K562 (cell line): ENCODE results near the gene PKLR. TPM values are rescaled to one million over a fixed set of nuclear protein-coding genes. Genes with fewer than 3 reads are reported as not detected.
A peak's percentile ranks its signal among the peaks of the same experiment; 100 is the strongest.

Source experiments
- CBX3 ChIP-seq, 2 experiments: IDR thresholded peaks; 1 replicate in 1 of 2; 2 replicates in 1 of 2; pipeline ENCODE4 v1.6.1; 2012; ENCODE audit warnings: inconsistent platforms in 2 of 2, low read length in 2 of 2, borderline replicate concordance in 1 of 2, control low read depth in 1 of 2
- EP400 ChIP-seq: fragments of 450-650 bp; IDR thresholded peaks from 2 replicates; pipeline ENCODE4 v1.6.1; 2017; ENCODE audit warnings: antibody characterized with exemption, mild to moderate bottlenecking, moderate library complexity
- ESRRA ChIP-seq: fragments of 450-650 bp; IDR thresholded peaks from 2 replicates; pipeline ENCODE4 v1.6.1; 2014; ENCODE audit warnings: low read depth, mild to moderate bottlenecking, moderate library complexity, borderline replicate concordance
- FOSL1 ChIP-seq: fragments of 200-800 bp; sonication (Bioruptor generic); conservative IDR thresholded peaks from 2 replicates; pipeline ENCODE4 v1.6.1; 2016; ENCODE audit warnings: missing genetic modification characterization, missing compliant biosample characterization
- GABPB1 ChIP-seq: sonication (generic); formaldehyde crosslinking; IDR thresholded peaks from 2 replicates; pipeline ENCODE4 v1.8.0; 2022; ENCODE audit warnings: mild to moderate bottlenecking, missing genetic modification reagents
- POLR2AphosphoS5 ChIP-seq: IDR thresholded peaks from 2 replicates; pipeline ENCODE4 v1.6.1; 2011; ENCODE audit warnings: mild to moderate bottlenecking, low read depth, low read length, moderate library complexity; ENCODE audit not compliant: control insufficient read depth, insufficient read depth
- RAD51 ChIP-seq: fragments of 450-650 bp; IDR thresholded peaks from 2 replicates; pipeline ENCODE4 v1.7.1; 2016; ENCODE audit warnings: low read depth, mild to moderate bottlenecking, borderline replicate concordance
- RBM17 ChIP-seq: fragments of 200-400 bp; formaldehyde crosslinking; IDR thresholded peaks from 2 replicates; pipeline ENCODE4 v1.6.1; 2017; ENCODE audit warnings: low read depth, mild to moderate bottlenecking, low read length, borderline replicate concordance
- TCF7L2 ChIP-seq: fragments of 150-350 bp; IDR thresholded peaks from 2 replicates; pipeline ENCODE4 v1.6.1; 2016; ENCODE audit warnings: low read depth, mild to moderate bottlenecking, low read length, moderate library complexity
- ZNF239 ChIP-seq: fragments of 250-450 bp; sonication (Bioruptor Pico); IDR thresholded peaks from 2 replicates; pipeline ENCODE4 v1.4.0; 2020; ENCODE audit warnings: mild to moderate bottlenecking
- ZNF778 ChIP-seq: fragments of 450-650 bp; formaldehyde crosslinking; IDR thresholded peaks from 2 replicates; pipeline ENCODE4 v1.4.0; 2020; ENCODE audit warnings: mild to moderate bottlenecking, moderate library complexity
- polyA plus RNA-seq, 8 experiments: library from polyadenylated mRNA; depleted of rRNA in 4 of 8; stranded (reverse) in 5 of 8; unstranded in 3 of 8; fragments of >200 nt; fragmentation: Nextera tagmentation in 2 of 8; fragmentation: Illumina TruSeq in 1 of 8; extraction: Ambion mirVana in 2 of 8; extraction: Trizol in 1 of 8; gene quantifications; 2 replicates each; pipeline versions ENCODE4 v1.2.1 to v1.2.3, GENCODE V29; 2011 to 2014; ENCODE audit warnings: inconsistent platforms in 1 of 8, missing spikeins in 1 of 8
- total RNA-seq, 7 experiments: library from RNA; depleted of rRNA in 6 of 7; stranded (reverse); fragments of >200 nt in 6 of 7; fragmentation: Illumina TruSeq in 2 of 7; extraction: Trizol in 2 of 7; gene quantifications; 2 replicates each; pipeline versions ENCODE4 v1.2.1 to v1.2.3, GENCODE V29; 2011 to 2021; ENCODE audit warnings: low replicate concordance in 1 of 7
- TF ChIP-seq, protein P1 (sequence below): fragments of 250-450 bp; sonication (Bioruptor Pico); IDR thresholded peaks from 2 replicates; pipeline ENCODE4 v1.4.0; 2020
- TF ChIP-seq, protein P2 (sequence below): fragments of 200-800 bp; sonication (Bioruptor generic); IDR thresholded peaks from 2 replicates; pipeline ENCODE4 v1.6.1; 2017; ENCODE audit warnings: missing genetic modification characterization, missing compliant biosample characterization
- TF ChIP-seq, protein P3 (sequence below): fragments of 250-450 bp; sonication (Bioruptor Pico); IDR thresholded peaks from 2 replicates; pipeline ENCODE4 v1.4.0; 2020; ENCODE audit warnings: borderline replicate concordance
- TF ChIP-seq, protein P4 (sequence below), 3 experiments: fragments of 200-800 bp in 1 of 3; sonication (Bioruptor generic) in 1 of 3; sonication (generic) in 1 of 3; formaldehyde crosslinking in 1 of 3; IDR thresholded peaks; 2 replicates each; pipeline versions ENCODE4 v1.6.1 to v1.8.0; 2016 to 2022; ENCODE audit warnings: mild to moderate bottlenecking in 2 of 3, missing compliant biosample characterization in 2 of 3, missing genetic modification characterization in 2 of 3, missing genetic modification reagents in 1 of 3
- TF ChIP-seq, protein P5 (sequence below): sonication (generic); formaldehyde crosslinking; IDR thresholded peaks from 2 replicates; pipeline ENCODE4 v1.9.0; 2022; ENCODE audit warnings: mild to moderate bottlenecking, missing genetic modification reagents

The PKLR gene
- total and polyA plus RNA-seq, 9 of the 15 experiments (the other 6 are each of a cell fraction or from before 2014, with no cell fraction given): 10.7 to 78.4 (median 38.2) TPM

DNA sequence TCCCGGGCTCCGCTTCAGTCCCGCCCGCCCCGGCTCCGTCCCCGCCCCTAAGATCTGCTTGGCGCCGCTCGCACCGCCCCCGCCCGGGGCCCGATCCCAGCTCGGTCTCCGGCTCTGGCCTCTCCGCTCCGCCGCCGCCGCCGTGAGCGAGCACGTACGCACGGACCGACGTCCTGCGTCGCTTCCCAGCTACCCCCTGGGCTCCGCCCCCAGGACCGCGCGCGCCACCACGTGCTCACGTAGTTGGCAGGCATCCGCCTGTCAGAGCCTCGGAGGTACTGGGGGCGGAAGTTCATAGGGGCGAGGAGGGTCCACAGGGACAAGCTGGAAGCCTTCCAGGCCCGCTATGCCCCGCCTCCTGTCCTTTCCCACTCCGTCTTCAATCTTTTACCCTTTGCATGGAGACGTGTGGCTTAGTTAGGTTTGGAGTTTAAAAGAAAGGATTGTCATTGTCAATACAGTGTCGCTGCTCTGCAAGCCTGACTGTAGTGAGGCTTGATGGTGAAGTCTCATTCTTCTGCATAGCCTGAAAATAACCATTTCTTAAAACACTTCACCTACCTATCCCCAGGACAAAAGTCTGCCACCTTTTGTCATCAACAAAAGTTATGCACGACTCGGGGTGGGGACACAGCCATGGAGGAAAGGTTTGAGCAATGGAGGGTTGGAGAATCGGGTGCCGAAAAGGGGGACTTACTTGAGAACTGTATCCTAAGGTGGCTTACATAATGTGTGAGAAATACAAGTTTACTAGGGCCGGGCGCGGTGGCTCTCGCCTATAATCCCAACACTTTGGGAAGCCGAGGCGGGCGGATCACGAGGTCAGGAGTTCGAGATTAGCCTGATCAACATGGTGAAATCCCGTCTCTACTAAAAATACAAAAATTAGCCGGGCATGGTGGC lies 27.6 kb downstream of the PKLR start, which contains the start of gene CLK2 (continued):
- TF ChIP-seq, protein P1, sequence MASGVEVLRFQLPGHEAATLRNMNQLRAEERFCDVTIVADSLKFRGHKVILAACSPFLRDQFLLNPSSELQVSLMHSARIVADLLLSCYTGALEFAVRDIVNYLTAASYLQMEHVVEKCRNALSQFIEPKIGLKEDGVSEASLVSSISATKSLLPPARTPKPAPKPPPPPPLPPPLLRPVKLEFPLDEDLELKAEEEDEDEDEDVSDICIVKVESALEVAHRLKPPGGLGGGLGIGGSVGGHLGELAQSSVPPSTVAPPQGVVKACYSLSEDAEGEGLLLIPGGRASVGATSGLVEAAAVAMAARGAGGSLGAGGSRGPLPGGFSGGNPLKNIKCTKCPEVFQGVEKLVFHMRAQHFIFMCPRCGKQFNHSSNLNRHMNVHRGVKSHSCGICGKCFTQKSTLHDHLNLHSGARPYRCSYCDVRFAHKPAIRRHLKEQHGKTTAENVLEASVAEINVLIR (CRISPR knock-in tag): peak; percentile 51; the same call in 1 of the 2 replicates
- TF ChIP-seq EP400: peak; percentile 91
- TF ChIP-seq ZNF778 (CRISPR knock-in tag): no peak
- peak; percentile 87 for TF ChIP-seq RAD51
- TF ChIP-seq, protein P2, sequence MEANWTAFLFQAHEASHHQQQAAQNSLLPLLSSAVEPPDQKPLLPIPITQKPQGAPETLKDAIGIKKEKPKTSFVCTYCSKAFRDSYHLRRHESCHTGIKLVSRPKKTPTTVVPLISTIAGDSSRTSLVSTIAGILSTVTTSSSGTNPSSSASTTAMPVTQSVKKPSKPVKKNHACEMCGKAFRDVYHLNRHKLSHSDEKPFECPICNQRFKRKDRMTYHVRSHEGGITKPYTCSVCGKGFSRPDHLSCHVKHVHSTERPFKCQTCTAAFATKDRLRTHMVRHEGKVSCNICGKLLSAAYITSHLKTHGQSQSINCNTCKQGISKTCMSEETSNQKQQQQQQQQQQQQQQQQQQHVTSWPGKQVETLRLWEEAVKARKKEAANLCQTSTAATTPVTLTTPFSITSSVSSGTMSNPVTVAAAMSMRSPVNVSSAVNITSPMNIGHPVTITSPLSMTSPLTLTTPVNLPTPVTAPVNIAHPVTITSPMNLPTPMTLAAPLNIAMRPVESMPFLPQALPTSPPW (CRISPR knock-in tag): peak; percentile 74
- TF ChIP-seq CBX3 (IDR thresholded peaks at IDR 0.05; ENCODE audit: borderline replicate concordance in 1 of 2, low read length in 2 of 2): peak in 1 of 2 experiments; percentile 14; a peak in 1 of 3 replicates
- TF ChIP-seq ESRRA: peak; percentile 53; the same call in 1 of the 2 replicates
- peak; percentile 64 for TF ChIP-seq GABPB1 (CRISPR knock-in tag)
- no peak for TF ChIP-seq RBM17
- TF ChIP-seq, protein P3, sequence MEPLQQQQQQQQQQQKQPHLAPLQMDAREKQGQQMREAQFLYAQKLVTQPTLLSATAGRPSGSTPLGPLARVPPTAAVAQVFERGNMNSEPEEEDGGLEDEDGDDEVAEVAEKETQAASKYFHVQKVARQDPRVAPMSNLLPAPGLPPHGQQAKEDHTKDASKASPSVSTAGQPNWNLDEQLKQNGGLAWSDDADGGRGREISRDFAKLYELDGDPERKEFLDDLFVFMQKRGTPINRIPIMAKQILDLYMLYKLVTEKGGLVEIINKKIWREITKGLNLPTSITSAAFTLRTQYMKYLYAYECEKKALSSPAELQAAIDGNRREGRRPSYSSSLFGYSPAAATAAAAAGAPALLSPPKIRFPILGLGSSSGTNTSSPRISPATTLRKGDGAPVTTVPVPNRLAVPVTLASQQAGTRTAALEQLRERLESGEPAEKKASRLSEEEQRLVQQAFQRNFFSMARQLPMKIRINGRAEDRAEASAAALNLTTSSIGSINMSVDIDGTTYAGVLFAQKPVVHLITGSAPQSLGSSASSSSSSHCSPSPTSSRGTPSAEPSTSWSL (CRISPR knock-in tag): no peak
- TF ChIP-seq FOSL1 (tag): 0 out of 2 replicates have a peak, but pooled peaks have one; percentile 19
- TF ChIP-seq, protein P4, sequence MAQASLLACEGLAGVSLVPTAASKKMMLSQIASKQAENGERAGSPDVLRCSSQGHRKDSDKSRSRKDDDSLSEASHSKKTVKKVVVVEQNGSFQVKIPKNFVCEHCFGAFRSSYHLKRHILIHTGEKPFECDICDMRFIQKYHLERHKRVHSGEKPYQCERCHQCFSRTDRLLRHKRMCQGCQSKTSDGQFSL (CRISPR knock-in tag; IDR thresholded peaks at IDR 0.05): peak; percentile 81; the same call in 1 of the 2 replicates
- TF ChIP-seq, protein P4 (tag; IDR thresholded peaks at IDR 0.05): no peak
- TF ChIP-seq, protein P5, sequence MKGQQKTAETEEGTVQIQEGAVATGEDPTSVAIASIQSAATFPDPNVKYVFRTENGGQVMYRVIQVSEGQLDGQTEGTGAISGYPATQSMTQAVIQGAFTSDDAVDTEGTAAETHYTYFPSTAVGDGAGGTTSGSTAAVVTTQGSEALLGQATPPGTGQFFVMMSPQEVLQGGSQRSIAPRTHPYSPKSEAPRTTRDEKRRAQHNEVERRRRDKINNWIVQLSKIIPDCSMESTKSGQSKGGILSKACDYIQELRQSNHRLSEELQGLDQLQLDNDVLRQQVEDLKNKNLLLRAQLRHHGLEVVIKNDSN (CRISPR knock-in tag): peak; percentile 96
- no peak for TF ChIP-seq ZNF239 (CRISPR knock-in tag)
- peak; percentile 77 for TF ChIP-seq POLR2AphosphoS5
- no peak for TF ChIP-seq TCF7L2
